ENCODE measurements around the gene SET. TPM values are rescaled to one million over a fixed set of nuclear protein-coding genes. Genes with fewer than 3 reads are reported as not detected.

Gene SET
- polyA plus RNA-seq, 1 donor (not counting 4 experiments of a cell fraction or from before 2014, with no cell fraction given): 267 TPM

- dilution Hi-C loops (cut with MboI; ENCODE audit: extremely low pct_ligation_motif_present, low sequenced_read_pairs): no loop called here
- Histone ChIP-seq H4K20me1 (ENCODE audit: control insufficient read depth, extremely low read depth, insufficient read depth, low read length) (no peaks in the 10 kb centered on the region), H3K4me1 (ENCODE audit: control insufficient read depth, extremely low read depth, insufficient read depth, low read length) (no peaks in the 10 kb centered on the region), H3K9me3 (ENCODE audit: control insufficient read depth, low read depth, low read length) (no peaks in the 10 kb centered on the region), H3K27me3 (ENCODE audit: control insufficient read depth, extremely low read depth, insufficient read depth, low read length) (no peaks in the 10 kb centered on the region), H3K79me2 (ENCODE audit: control insufficient read depth, insufficient read depth, low read length) (no peaks in the 10 kb centered on the region), H3K27ac (ENCODE audit: control insufficient read depth, insufficient read depth, low read length) (no peak overlapping the region), H3K9me1 (ENCODE audit: control insufficient read depth, extremely low read depth, insufficient read depth, low read length) (no peaks in the 10 kb centered on the region), H3K4me2 (ENCODE audit: control insufficient read depth, extremely low read depth, insufficient read depth, low read depth, low read length) (peak overlapping the region; percentile 73), H3K4me3 (ENCODE audit: control insufficient read depth in 2 of 3, extremely low read depth in 1 of 3, insufficient read depth in 2 of 3, low read depth in 1 of 3, low read length in 3 of 3) (peak overlapping the region; percentile 50 to 79 (median 66)), H3K36me3 (ENCODE audit: control insufficient read depth in 2 of 2, extremely low read depth in 1 of 2, insufficient read depth in 2 of 2, low read length in 2 of 2) (no peaks in the 10 kb centered on the region), H2AFZ (ENCODE audit: control insufficient read depth, low read length) (peak overlapping the region; percentile 86), H3K9ac (ENCODE audit: control insufficient read depth, extremely low read depth, insufficient read depth, low read length) (peak overlapping the region; percentile 66)
- DNase-seq (ENCODE audit: low read depth, low spot score): no peak
- FAIRE-seq: no peak
- TF ChIP-seq EZH2 (IDR thresholded peaks at IDR 0.05; ENCODE audit: low read length): no peak
- TF ChIP-seq, protein P1, sequence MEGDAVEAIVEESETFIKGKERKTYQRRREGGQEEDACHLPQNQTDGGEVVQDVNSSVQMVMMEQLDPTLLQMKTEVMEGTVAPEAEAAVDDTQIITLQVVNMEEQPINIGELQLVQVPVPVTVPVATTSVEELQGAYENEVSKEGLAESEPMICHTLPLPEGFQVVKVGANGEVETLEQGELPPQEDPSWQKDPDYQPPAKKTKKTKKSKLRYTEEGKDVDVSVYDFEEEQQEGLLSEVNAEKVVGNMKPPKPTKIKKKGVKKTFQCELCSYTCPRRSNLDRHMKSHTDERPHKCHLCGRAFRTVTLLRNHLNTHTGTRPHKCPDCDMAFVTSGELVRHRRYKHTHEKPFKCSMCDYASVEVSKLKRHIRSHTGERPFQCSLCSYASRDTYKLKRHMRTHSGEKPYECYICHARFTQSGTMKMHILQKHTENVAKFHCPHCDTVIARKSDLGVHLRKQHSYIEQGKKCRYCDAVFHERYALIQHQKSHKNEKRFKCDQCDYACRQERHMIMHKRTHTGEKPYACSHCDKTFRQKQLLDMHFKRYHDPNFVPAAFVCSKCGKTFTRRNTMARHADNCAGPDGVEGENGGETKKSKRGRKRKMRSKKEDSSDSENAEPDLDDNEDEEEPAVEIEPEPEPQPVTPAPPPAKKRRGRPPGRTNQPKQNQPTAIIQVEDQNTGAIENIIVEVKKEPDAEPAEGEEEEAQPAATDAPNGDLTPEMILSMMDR (optimal IDR thresholded peaks at IDR 0.05 in 1 of 3, IDR thresholded peaks at IDR 0.05 in 1 of 3, conservative IDR thresholded peaks at IDR 0.05 in 1 of 3; ENCODE audit: extremely low read depth in 1 of 3, insufficient read depth in 2 of 3, low read length in 3 of 3): no peak
These were observed 14.1 kb downstream of the SET start for GRCh38 chr9:128702949-128703615.

DNA sequence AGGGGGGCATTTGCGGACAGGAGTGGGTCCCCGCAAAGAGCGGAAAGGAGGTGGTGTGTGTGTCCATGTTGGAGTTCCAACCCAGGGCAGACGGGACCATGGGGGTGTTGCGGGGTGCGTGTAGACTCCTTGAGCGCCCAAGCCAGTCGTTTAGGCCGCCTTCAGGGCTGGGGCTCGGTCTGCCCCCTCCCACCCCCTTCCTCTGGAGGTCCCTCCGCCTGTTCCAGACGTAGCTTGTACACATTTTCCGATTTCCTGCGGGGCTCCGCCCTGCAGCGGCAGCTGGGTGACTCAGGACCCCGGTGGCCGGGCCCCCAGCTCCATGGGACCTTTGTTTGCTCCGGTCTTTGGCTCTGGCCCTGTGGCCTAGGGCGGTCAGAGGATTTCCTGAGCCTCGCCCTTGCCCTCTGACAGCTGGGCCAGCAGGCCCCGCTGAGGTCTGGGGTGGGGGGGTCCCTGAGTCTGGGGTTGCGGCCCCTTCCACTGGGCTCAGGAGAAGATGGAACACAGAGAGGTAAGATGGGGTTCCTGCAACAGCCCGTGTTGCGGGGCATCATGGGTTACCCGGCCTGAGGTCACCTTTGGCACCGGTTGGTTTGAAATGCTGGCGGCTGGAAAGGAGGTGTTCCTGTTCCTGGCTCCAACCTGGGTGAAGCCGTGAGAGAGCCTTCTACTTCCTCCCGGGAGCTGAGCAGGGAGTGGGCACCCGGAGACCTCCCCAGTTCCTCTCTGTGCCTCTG is 14.8 kb downstream of the SET start:
- Histone ChIP-seq H3K36me3 (ENCODE audit: control insufficient read depth in 2 of 2, extremely low read depth in 1 of 2, insufficient read depth in 2 of 2, low read length in 2 of 2) (no peaks in the 10 kb centered on the region), H3K4me2 (ENCODE audit: control insufficient read depth, extremely low read depth, insufficient read depth, low read depth, low read length) (no peak overlapping the region), H3K9me1 (ENCODE audit: control insufficient read depth, extremely low read depth, insufficient read depth, low read length) (no peaks in the 10 kb centered on the region), H3K9me3 (ENCODE audit: control insufficient read depth, low read depth, low read length) (no peaks in the 10 kb centered on the region), H3K4me3 (ENCODE audit: control insufficient read depth in 2 of 3, extremely low read depth in 1 of 3, insufficient read depth in 2 of 3, low read depth in 1 of 3, low read length in 3 of 3) (no peak overlapping the region), H2AFZ (ENCODE audit: control insufficient read depth, low read length) (no peak overlapping the region), H3K4me1 (ENCODE audit: control insufficient read depth, extremely low read depth, insufficient read depth, low read length) (no peaks in the 10 kb centered on the region), H3K9ac (ENCODE audit: control insufficient read depth, extremely low read depth, insufficient read depth, low read length) (no peak overlapping the region), H3K27me3 (ENCODE audit: control insufficient read depth, extremely low read depth, insufficient read depth, low read length) (no peaks in the 10 kb centered on the region), H3K27ac (ENCODE audit: control insufficient read depth, insufficient read depth, low read length) (no peak overlapping the region), H4K20me1 (ENCODE audit: control insufficient read depth, extremely low read depth, insufficient read depth, low read length) (no peaks in the 10 kb centered on the region), H3K79me2 (ENCODE audit: control insufficient read depth, insufficient read depth, low read length) (no peaks in the 10 kb centered on the region)
- no peak for FAIRE-seq
- DNase-seq (ENCODE audit: low read depth, low spot score): no peak
- TF ChIP-seq, protein P1 (optimal IDR thresholded peaks at IDR 0.05 in 1 of 3, IDR thresholded peaks at IDR 0.05 in 1 of 3, conservative IDR thresholded peaks at IDR 0.05 in 1 of 3; ENCODE audit: extremely low read depth in 1 of 3, insufficient read depth in 2 of 3, low read length in 3 of 3): no peak
- no peak for TF ChIP-seq EZH2 (IDR thresholded peaks at IDR 0.05; ENCODE audit: low read length)
- dilution Hi-C loops (cut with MboI; ENCODE audit: extremely low pct_ligation_motif_present, low sequenced_read_pairs): no loop called here
